Esophagus squamous epithelium (tissue), 5 donors: ENCODE measurements around the gene ZC3H12D. TPM values are rescaled to one million over a fixed set of nuclear protein-coding genes. Genes with fewer than 3 reads are reported as not detected.

Experiments
- DNase-seq: peaks from one replicate; lab custom pipeline; 2025; lab: John Stamatoyannopoulos, UW
- H3K27ac ChIP-seq, 4 donors: fragments of 200-600 bp; sonication (generic); one replicate each; pipeline ENCODE4 v1.5.1; 2016 to 2019; ENCODE audit warnings: mild to moderate bottlenecking in 1 of 4
- H3K27me3 ChIP-seq, 4 donors: fragments of 200-600 bp; sonication (generic); 1 replicate in 3 of 4; 2 replicates in 1 of 4; pipeline versions ENCODE4 v1.5.1 to v1.6.0; 2017 to 2021; ENCODE audit warnings: antibody characterized with exemption in 1 of 4
- H3K36me3 ChIP-seq, 3 donors: fragments of 200-600 bp; sonication (generic); one replicate each; pipeline ENCODE4 v1.5.1; 2016 to 2019
- H3K4me1 ChIP-seq, 3 donors: fragments of 200-600 bp; sonication (generic); one replicate each; pipeline ENCODE4 v1.5.1; 2017 to 2019
- H3K4me3 ChIP-seq, 4 donors: fragments of 200-600 bp; sonication (generic); 1 replicate in 3 of 4; 2 replicates in 1 of 4; pipeline ENCODE4 v1.5.1; 2016 to 2019; ENCODE audit warnings: mild to moderate bottlenecking in 2 of 4, moderate library complexity in 1 of 4
- H3K9me3 ChIP-seq, 3 donors: fragments of 200-600 bp; sonication (generic); one replicate each; pipeline ENCODE4 v1.5.1; 2016 to 2019
- CTCF ChIP-seq, 6 experiments: fragments of 450-650 bp in 4 of 6; fragments of 200-600 bp in 2 of 6; sonication (generic) in 2 of 6; IDR thresholded peaks; one replicate each; pipeline ENCODE4 v1.5.1; 2016 to 2019; ENCODE audit warnings: antibody characterized with exemption in 6 of 6, mild to moderate bottlenecking in 4 of 6, moderate library complexity in 4 of 6
- POLR2A ChIP-seq, 4 donors: fragments of 450-650 bp; IDR thresholded peaks; one replicate each; pipeline ENCODE4 v1.6.1; 2017; ENCODE audit warnings: antibody characterized with exemption in 4 of 4, mild to moderate bottlenecking in 4 of 4, moderate library complexity in 3 of 4
- WGBS, 2 donors: methylation state at CpG; one replicate each; pipeline ENCODE4 v1.1.5; 2018; 5-methylcytosine and 5-hydroxymethylcytosine counted together
- intact Hi-C: fragments of 100-400 bp; cut with DNase I; formaldehyde crosslinking; loops from one replicate; pipeline ENCODE4 v1.15.0; 2022
- total RNA-seq, 4 donors: library from RNA; depleted of rRNA; stranded (reverse); fragments of >200 nt; gene quantifications; one replicate each; pipeline ENCODE4 v1.1.0, GENCODE V29; 2016
- donor health status: DM: yes; HTN: yes; CAD: no.

Gene ZC3H12D
- total RNA-seq, 4 donors from 2014 or later: 0.04 to 4.3 (median 0.87) TPM

DNA sequence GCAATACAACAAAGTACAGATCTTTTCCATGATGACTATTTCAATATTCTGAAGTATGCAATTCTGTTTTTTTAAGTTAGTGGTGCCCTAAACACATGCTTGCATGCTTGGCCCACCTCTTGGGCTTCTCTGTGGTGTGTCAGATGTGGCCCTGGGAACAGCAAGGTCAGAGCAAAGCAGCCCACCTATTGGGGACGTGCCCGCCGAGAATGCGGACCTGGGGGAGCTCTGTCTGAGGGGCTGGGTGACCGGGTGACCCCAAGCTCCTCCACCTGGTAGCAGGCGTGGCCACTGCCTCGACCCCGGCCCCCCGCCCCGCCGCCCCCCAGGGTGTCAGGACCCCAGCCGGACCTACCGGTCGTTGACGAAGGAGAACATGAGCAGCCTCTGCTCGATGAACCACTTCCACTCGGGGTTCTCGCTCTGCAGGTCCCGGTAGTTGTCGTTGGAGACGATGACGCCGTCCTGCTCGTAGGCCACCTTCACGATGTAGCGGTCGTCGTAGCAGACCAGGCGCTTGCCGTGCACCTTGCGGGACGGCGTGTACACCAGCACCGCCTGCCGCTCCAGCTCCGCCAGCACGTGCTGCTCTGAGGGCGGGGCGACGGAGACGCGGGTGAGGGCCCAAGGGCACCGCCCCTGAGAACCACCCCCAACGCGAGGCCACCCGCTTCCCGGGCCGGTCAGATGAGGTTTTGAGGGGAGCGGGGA, 28.3 kb downstream of the ZC3H12D start:
- WGBS, 2 donors: 60 to 83% methylated on average over 1 to 27 of the region's 49 CpGs
- intact Hi-C loops: no loop called here
- Histone ChIP-seq H3K9me3 (no peaks in the 10 kb centered on the region), H3K36me3 (no peaks in the 10 kb centered on the region), H3K4me3 (no peak overlapping the region), H3K4me1 (peaks cover 22 to 31% (median 23%) of the 10 kb centered on the region in 3 donors), H3K27ac (no peak overlapping the region), H3K27me3 (peaks cover 0 to 54% (median 0%) of the 10 kb centered on the region in 4 donors)
- no peak for TF ChIP-seq POLR2A (IDR thresholded peaks at IDR 0.05)
- TF ChIP-seq CTCF (IDR thresholded peaks at IDR 0.05): no peak
- no peak for DNase-seq

GRCh38 chr6:149455031-149455732, 29.6 kb downstream of the ZC3H12D start:
- Histone ChIP-seq H3K4me3 (no peak overlapping the region), H3K27ac (peak overlapping the region in 3 of 4 donors; percentile 45 to 65 (median 64)), H3K27me3 (peaks cover 0 to 64% (median 0%) of the 10 kb centered on the region in 4 donors), H3K9me3 (no peaks in the 10 kb centered on the region), H3K36me3 (no peaks in the 10 kb centered on the region), H3K4me1 (peaks cover 24 to 44% (median 28%) of the 10 kb centered on the region in 3 donors)
- no peak for DNase-seq
- TF ChIP-seq CTCF (IDR thresholded peaks at IDR 0.05) (no peak), POLR2A (IDR thresholded peaks at IDR 0.05) (no peak)
- WGBS, 2 donors: 60 to 80% methylated on average over 7 to 8 of the region's 11 CpGs
- intact Hi-C loops: no loop called here

- TF ChIP-seq CTCF (IDR thresholded peaks at IDR 0.05) (no peak), POLR2A (IDR thresholded peaks at IDR 0.05) (no peak)
- WGBS, 2 donors: 4 to 60% methylated on average over 1 to 3 of the region's 15 CpGs
- peak overlapping the region in 3 of 4 donors; percentile 45 to 65 (median 64) for H3K27ac ChIP-seq
- H3K4me3 ChIP-seq: peak overlapping the region in 2 of 4 donors; percentile 7 to 34
- H3K36me3 ChIP-seq: no peaks in the 10 kb centered on the region
- peaks cover 24 to 45% (median 28%) of the 10 kb centered on the region in 3 donors for H3K4me1 ChIP-seq
- no peak for DNase-seq
- no peaks in the 10 kb centered on the region for H3K9me3 ChIP-seq
- peaks cover 0 to 64% (median 0%) of the 10 kb centered on the region in 4 donors for H3K27me3 ChIP-seq
- intact Hi-C loops: no loop called here
These were observed 30.4 kb downstream of the ZC3H12D start for GRCh38 chr6:149454346-149454848.

DNA sequence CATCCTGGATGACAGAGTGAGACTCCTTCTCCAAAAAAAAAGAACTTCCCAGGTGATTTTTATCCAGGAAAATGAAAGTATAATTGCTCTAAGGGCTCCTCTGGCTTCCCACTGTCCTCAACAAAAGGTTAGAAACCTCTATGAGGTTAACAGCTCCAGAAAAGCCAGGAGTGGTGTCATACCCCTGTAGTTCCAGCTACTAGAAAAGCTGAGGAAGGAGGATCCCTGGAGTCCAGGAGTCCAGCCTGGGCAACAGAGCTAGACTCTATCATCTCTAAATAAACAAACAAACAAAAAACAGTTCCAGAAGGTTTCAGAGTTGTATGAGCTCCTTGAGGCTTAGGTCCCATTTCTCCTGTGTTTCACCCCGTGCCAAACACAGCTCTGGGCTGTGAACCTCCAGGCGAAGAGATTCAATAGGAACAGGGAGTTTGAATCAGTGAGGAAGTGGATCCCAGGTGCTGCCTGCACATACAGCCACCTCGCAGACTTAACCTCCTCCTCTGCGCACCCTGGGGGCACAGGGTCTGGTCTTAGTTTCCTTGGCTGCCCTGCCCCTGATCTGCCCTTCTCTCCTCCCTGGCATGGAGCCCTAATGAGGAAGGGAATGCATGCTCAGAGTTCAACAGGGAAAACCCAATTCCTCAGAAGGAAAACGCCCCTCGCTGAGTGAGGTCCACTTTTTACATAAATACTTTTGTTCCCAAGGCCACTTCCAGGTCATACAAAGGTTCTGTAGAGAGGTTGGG, 31.0 kb downstream of the ZC3H12D start:
- intact Hi-C loops: no loop called here
- Histone ChIP-seq H3K4me3 (peak overlapping the region in 2 of 4 donors; percentile 7 to 34), H3K27me3 (peaks cover 0 to 66% (median 0%) of the 10 kb centered on the region in 4 donors), H3K36me3 (no peaks in the 10 kb centered on the region), H3K27ac (peak overlapping the region in 3 of 4 donors; percentile 45 to 65 (median 64)), H3K4me1 (peaks cover 24 to 45% (median 28%) of the 10 kb centered on the region in 3 donors), H3K9me3 (no peaks in the 10 kb centered on the region)
- no peak for TF ChIP-seq POLR2A (IDR thresholded peaks at IDR 0.05)
- no peak for TF ChIP-seq CTCF (IDR thresholded peaks at IDR 0.05)
- 37 to 74% methylated on average over 5 to 6 of the region's 6 CpGs for WGBS, 2 donors
- no peak for DNase-seq
